NCI-H2029 treated with DMSO at 0.1 percent for 48 hours (cell line): ENCODE measurements around the gene ZNF385B.

Source experiments
- DNase-seq: peaks from one replicate; lab custom pipeline; 2025; lab: John Stamatoyannopoulos, UW

Gene ZNF385B

GRCh38 chr2:179744401-179744800, 117.0 kb downstream of the ZNF385B start:
- DNase-seq: no peak

GRCh38 chr2:179741317-179741716, 120.1 kb downstream of the ZNF385B start:
- no peak for DNase-seq

GRCh38 chr2:179729966-179730365, 131.4 kb downstream of the ZNF385B start:
- DNase-seq: no peak

DNA sequence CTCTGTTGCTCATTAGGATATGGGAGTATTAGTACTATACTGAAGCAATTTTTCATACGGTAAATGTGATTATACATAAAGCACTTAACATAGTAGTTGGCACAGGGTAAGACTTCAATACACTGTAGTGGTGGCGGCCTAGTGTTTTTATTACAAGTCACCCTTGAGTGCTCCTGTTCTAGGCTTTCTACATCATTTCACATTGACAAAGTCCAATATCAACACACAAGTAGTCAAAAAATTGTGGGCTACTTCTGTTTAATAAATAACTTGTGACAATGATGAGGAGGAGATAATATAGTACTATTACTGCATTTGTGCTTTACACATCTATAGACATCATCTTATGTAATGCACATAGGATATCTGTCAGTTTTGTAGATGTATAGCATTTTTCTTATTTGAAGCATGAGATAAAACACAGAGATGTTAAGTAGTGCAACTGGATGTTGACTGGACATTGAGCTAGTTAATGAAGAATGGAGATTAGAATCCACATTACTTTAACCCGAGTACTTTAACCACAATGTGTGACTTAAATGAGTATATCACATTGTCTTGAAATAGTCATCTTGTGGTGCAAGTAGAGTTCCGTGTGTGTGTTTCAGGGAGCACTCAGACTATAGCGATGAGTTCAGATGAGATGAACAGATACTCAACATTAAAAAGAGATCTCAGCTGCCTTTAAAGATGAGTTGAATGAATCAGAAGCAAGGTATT, 134.8 kb downstream of the ZNF385B start:
- no peak for DNase-seq

DNA sequence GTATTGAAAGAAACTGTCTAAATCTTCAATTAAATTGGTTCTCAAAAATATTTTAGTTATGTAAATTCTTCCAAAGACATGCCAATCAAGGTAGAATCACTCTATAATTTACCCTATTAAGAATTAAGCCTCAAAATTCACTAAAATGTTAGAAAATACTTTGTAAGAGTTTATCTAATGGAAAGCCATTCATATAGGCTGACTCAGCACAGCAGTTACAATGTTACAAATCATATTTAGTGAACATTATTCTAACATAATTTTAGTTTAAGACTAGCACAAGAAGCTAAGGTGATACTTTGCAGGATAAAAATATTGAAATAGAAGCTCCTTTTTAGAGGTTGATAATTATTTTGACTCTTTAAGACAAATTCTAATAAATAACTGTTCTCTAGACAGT, 137.0 kb downstream of the ZNF385B start:
- no peak for DNase-seq

- DNase-seq: no peak
Observed at GRCh38 chr2:179720173-179720772, 141.1 kb downstream of the ZNF385B start.

DNA sequence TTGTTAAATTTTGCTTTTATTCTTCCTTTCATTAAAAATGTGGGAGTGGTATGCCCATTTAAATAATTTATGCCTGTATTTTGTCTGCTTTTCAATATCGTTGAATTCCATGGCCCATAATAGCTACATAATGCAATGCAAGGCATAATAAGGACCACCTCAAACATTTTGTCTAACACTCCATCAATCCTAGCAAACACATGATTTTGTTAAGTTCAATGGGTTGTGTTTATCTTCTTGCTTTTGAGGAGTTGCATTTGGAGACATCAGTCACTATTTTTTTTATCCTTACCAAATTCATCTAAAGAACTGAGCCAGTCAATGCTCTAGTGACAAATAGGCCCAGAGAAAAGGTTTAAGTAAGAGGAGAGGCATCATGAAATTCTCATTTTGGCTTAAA, 145.5 kb downstream of the ZNF385B start:
- no peak for DNase-seq

- DNase-seq: no peak
Observed at GRCh38 chr2:179715196-179715595, 146.2 kb downstream of the ZNF385B start.

- no peak for DNase-seq
Observed at GRCh38 chr2:179712825-179713224, 148.6 kb downstream of the ZNF385B start.

DNA sequence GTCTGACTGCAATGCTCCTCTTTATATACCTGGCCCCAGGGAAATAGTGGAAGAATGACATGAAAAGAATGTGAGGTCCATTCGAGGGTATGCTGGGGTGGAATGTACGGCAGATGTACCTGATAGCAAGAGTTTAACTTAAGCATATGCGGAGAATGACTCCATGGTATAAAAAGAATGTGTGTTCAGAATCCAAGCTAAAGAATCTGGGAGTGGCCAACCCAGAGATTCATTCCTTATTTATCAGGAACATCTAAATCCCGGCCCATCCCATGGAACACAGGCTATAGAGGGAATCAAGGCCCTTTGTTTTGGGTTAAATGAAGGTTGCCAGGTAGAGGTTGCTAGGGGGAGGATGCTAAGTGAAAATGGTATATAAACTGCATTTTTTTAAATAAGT, 150.0 kb downstream of the ZNF385B start:
- no peak for DNase-seq

- no peak for DNase-seq
Observed at GRCh38 chr2:179703702-179704101, 157.7 kb downstream of the ZNF385B start.

- no peak for DNase-seq
Observed at GRCh38 chr2:179702912-179703311, 158.5 kb downstream of the ZNF385B start.

GRCh38 chr2:179701524-179702110, 159.8 kb downstream of the ZNF385B start:
- no peak for DNase-seq

- DNase-seq: no peak
Observed at GRCh38 chr2:179695486-179695885, 165.9 kb downstream of the ZNF385B start.

DNA sequence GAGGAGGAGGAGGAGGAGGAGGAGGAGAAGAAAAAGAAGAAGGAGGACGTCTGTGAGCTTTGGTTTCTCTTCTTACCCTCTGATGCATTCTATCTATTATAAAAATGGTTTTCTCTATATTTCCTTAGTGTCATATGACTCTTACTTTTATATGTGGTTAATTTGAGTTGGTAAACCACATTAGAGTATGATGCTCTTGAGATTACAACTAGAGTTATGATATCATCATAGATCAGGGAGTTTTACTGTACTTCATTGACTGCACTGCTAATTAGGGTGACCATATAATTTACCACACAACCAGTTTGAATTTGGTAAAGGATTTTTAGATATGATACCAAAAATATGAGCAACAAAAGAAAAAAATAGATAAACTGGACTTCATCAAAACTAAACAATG, 166.4 kb downstream of the ZNF385B start:
- DNase-seq: no peak

DNA sequence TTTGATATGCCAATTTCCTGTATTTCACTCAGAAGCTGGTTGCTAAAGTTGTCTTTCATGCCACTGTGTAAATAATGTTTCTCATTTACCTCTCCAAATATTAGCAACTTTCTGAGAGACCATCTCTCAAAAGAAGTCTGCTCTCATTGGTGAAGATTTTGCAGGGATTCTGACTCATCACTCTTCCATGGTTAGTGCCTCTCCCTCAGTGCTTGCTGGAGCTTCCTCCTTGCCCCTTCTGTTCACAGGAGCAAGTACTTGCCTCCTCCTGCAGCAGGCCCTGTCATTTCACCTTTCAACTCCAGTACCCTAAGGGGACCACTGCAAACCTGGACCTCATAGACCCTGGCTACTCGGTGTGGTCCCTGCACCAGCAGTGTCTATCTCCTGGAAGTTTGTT, 168.8 kb downstream of the ZNF385B start:
- no peak for DNase-seq

DNA sequence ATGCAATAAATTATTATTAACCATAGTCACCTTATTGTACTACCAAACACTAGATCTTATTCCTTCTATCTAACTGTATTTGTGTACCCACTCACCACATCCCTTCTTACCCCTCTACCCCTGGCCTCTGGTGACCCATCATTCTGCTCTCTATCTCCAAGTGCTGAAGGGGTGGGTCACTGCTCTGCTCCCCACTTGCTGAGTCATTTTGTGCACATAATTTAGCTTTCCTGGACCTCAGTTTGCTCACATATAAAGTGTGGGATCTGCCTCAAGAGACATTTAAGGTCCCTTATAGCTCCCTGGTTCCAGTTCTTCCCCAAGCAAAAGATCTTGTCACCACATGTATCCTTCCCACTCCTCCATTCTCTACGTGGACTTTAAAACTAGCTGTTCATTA, 169.4 kb downstream of the ZNF385B start:
- no peak for DNase-seq

DNA sequence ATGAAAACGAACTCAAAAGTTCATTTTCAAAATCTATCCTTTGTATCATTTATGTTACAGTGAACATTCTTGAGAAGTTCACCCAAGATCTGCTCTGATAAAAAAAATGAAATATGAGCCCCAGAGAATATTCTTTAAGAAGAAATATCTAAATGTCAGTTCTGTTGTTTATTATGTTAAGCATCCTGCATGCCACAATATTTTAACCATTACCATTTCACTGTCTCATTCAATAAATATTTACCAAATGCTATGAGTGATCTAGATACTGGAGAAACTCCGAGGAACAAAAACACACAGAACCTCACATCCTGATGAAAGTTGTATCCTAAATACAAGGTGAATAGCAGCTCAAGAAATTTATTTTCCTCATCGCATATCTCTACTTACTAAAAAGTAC, 170.2 kb downstream of the ZNF385B start:
- no peak for DNase-seq

DNA sequence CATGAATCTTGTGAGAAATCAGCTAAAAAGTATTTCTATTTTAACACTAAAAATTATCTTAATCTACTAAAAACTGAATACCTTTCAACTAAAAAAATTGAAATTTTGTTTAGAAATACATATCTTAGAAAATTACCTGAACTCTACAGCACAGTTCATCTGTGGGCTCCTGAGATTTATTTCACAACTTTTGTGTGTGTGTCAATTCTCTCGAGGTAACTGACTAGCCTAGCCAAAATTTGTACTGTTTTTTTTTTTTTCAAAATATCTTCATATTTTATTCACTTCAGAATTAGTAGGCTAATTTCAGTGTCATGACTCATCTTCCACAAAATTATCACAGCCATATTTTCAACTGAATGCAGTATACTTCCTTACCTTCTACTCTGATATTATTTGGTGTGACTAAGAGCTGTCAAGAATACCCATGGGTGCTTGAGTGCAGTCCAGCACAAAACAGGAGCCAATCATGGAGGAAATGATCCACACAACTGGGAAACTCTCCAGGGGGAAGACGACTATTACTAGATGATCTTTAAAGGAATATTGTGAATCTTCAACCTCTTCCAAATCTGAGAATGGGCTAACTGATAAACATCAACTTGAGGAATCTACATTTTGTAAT, 174.6 kb downstream of the ZNF385B start:
- DNase-seq: no peak

GRCh38 chr2:179686069-179686468, 175.3 kb downstream of the ZNF385B start:
- DNase-seq: no peak

- DNase-seq: no peak
Observed at GRCh38 chr2:179685146-179685545, 176.3 kb downstream of the ZNF385B start.

- no peak for DNase-seq
Observed at GRCh38 chr2:179682756-179683155, 178.7 kb downstream of the ZNF385B start.
